Activated CD4-positive, alpha-beta T cell treated with anti-CD3 and anti-CD28 coated beads for 1 hour (primary cell): ENCODE data around the gene NADSYN1.
"Not testable (repeated sequence)": the region's sequence is repeated elsewhere in the genome, so short reads cannot be mapped to it uniquely, and the experiment has no call there.

Experiments used
- DNase-seq: peaks from one replicate; pipeline ENCODE4 v3.0.0-alpha.2; 2020

NADSYN1 gene

GRCh38 chr11:71453037-71453917 is at the start of gene NADSYN1:
Gene NADSYN1, plus strand, starts transcription at chr11:71453203. Its CDS starts 94 bp downstream, at chr11:71453297.
- DNase-seq, result peak; percentile 88

DNA sequence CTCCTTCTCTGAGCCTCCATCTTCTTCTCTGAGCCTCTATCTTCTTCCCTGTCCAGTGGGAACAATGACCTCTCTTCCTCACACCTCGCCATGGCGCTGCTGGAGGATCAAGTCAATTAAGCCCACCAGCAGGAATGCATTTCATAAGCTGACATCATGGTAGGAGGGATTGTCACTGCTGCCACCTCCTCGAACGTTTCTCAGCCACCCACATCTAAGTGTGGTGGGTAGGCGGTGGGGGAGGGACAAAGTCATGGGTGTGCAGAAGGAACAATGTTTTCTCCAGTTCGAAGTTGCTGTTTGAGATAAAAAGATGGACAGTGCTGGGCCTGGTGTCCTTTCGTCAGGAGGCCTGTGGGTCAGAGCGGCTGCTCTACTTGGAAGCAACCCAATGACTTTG is 48.8 kb upstream of the NADSYN1 start:
- DNase-seq, result no peak

GRCh38 chr11:71406681-71407080 is 46.3 kb upstream of the NADSYN1 start:
- no peak for DNase-seq

GRCh38 chr11:71407356-71407755 is 45.6 kb upstream of the NADSYN1 start:
- DNase-seq, result no peak

- no peak for DNase-seq
These were observed 44.2 kb upstream of the NADSYN1 start for GRCh38 chr11:71408826-71409225.

GRCh38 chr11:71410363-71410966 is 42.5 kb upstream of the NADSYN1 start:
- DNase-seq, result no peak

- no peak for DNase-seq
These were observed 38.4 kb upstream of the NADSYN1 start for GRCh38 chr11:71414645-71415044.

DNA sequence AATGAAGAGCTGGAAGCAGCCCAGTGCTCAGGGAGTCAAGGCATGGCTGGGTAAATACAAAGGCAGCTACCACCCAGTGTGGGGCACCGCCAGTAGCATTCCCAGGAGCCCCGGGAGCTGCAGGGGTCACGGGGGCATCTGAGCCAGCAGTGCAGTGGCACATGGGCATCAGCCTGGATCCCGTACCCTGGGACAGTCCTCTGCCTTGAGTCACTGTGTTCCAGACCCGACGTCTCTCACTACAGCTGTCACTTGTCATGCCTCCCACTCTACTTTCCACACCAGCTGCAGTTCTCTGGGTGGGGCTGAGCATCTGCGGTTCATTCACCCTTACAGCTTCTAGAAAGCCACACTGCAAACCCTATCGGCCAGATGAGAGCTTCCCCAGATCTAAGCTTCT is 34.4 kb upstream of the NADSYN1 start:
- DNase-seq, result no peak

DNA sequence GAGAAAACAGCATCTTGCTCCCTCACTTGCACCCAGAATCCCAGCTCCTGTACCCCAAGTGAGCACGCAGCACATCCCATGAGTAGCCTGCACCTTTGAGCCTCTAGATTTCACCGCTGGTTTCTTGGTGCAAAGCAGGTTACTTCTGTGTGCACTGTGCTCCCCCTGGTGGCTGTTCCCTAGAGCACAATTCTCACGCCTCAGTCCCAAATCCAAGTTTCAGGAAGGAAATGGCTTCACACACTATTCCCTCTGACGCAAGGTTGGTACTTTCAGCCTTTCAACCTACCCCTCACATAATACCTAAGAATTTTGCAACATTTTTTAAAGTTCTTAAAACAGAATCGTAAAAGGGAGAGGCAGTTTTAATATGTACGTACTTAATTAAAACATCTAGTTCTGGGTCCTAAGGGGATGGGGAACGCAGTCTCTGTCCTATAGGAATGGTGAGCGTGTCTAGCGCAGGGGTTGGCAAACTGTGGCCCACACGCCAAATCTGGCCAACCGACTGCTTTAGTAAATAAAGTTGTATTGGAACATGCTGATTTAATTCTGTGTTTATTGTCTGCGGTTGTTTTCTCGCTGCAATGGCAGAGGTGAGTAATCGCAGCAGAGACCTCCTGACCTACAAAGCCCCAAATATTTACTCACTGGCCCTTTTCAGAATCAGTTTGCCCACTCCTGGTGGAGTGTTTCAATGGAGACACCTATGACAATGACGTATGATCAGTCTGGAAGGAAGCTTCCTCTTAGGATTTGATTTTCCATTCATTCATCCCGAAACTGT is 32.4 kb upstream of the NADSYN1 start:
- no peak for DNase-seq

- DNase-seq, result no peak
These were observed 31.5 kb upstream of the NADSYN1 start for GRCh38 chr11:71421392-71421950.

DNA sequence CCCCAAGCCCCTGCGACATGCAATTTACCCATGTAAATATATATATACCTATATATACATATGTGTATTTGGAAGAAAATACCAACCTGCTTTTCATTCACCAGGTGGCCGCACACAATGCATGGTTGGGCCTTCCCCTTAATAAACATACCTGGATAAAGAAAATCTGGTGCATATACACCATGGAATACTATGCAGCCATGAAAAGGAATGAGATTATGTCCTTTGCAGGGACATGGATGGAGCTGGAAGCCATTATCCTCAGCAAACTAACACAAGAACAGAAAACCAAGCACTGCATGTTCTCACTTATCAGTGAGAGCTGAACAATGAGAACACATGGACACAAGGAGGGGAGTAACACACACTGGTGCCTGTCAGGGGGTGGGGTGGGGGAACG is 30.7 kb upstream of the NADSYN1 start:
- DNase-seq, result not testable (repeated sequence)

- DNase-seq, result no peak
These were observed 29.7 kb upstream of the NADSYN1 start for GRCh38 chr11:71423181-71423790.

DNA sequence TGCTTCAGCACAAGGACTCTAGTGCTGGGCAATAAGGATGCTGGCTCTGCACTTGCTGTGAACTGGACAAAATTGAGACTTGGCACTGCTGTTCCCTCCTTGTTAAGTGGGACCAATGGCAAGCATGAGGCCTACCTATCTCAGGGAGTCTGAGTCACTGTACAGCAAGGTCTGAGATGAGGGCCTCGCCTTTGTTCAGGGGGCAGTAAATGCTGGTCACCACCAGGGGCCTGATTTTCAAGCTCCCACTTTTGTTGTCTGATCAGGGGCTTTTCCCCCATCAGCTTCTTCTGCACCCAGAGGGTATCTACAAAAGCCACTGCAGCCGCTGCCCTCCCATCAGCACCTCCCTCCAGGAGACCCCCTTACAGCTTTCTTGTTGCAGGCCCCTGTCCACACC is 27.6 kb upstream of the NADSYN1 start:
- DNase-seq, result no peak

DNA sequence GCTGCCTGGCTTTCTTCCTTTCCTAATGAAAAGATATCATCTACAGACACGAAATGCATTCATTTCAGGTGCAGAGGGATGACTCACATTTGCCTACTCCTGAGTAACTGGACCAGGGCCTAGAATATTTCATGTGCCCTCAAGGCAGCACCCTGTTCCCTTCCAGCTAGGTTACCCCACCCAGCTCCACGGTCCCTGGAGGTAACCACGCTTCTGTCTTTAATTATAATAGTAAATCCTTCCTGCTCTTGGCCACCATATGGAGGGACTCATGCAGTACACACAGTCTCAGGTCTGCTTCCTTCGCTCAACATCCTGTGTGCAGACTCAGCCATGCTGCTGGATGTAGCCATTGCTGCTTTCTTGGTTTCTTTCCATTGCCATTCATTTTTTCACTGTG is 27.1 kb upstream of the NADSYN1 start:
- no peak for DNase-seq

- DNase-seq, result no peak
These were observed 26.6 kb upstream of the NADSYN1 start for GRCh38 chr11:71426413-71426812.

DNA sequence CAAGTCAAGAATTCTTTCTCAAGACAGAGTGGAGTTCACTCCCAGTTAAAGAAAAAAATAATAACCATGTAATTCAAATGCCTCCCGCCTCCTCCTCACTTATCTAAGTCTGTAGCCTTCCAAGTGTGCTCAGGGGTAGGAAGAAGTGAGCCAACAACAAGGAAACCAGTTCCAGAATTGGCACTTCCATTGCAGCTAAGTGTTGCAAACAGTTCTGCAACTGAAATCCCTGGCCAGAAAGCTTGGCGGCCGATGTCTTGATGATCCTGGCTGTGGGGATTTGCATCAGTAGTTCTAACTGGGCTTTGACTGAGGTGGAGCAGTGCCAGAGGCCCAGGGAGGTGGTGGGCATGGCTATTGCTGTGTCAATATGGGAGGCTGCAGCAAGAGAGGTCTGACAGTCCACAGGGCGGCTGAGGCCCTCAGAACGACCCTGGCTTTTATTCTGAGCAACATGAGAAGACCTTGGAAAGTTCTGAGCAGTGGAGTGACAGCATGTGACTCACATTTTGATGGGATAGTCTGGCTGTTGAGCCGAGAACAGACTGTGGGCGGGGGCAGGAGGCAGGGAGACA is 24.1 kb upstream of the NADSYN1 start:
- DNase-seq, result no peak

DNA sequence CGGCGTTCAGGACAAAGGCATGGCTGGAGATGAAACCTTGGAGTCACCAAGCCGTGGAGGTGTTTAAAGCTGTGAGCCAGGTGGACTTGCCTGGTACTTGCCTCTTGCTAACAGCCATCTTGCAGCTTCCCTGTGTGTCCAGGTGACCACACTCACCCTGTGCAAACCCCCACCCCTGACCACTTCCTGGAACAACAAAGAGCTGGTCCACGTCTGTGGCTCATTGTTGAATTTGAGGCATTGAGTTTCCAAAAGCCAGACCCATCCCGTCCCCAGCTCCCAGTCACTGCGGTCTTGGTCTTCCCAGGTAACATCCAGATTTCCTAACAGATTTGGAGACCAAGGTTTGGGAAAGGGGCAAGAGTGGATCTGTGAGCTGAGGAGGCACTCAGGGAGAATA is 23.3 kb upstream of the NADSYN1 start:
- DNase-seq, result no peak

GRCh38 chr11:71430166-71430565 is 22.8 kb upstream of the NADSYN1 start:
- DNase-seq, result no peak

DNA sequence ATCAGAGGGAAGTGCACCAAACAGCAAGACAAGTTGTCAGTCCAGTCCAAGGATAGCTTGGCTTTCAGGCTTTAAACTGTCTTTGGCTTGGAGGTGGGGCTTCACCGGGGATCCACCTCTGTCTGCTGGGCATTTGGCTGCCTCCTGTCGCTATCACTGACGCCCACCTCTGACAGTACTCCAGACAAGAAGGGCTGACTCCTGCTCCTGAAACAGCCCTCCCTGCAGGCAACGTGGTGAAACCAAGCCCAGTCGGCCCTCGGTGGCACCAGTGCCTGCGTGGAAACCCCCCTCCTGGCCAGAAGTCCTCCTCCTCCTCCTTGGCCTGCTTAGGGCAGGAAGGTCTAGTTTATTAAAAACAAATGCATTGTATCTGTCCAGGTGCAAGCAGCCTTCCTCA is 21.7 kb upstream of the NADSYN1 start:
- DNase-seq, result no peak

DNA sequence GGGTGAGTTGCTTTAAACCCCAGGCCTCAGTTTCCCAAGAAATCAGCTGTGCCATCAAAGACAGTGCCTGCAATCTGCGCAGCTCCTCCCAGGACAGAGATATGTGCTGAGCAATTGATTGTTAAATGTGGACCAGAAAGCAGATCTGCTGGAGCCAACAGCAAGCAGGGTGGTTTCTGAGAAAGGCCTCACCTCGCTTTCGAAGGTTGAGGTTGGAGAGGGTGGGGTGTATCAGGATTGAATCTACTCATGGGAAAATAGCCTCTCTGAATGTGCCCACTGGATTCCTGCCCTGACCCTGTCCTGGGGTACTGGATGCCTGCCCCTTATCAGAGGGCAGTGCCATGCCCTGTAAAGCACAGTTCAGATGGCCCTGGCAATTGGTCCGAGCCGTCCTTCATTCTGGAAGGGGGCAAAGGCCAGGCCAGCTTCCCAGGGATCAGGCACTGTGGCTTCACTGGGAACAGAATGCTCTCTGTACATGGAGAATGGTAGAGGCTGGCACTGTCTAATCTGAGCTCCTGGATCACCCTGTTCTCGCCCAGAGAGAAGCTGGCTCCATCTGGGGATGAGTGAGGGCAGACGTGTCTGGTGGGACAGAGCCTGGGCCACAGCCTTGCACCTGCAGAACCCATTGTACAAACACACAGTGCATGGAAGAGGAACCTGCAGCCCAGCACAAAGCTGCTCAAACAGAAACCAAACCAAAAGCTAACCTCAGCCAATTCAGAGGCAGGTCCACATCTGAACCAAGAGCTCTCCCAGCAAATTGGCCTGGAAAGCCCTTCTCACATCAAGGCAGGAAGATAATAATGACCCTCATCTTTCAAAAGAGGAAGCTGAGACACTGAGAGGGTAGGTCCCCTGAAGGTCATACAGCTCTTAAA is 20.0 kb upstream of the NADSYN1 start:
- DNase-seq, result no peak

DNA sequence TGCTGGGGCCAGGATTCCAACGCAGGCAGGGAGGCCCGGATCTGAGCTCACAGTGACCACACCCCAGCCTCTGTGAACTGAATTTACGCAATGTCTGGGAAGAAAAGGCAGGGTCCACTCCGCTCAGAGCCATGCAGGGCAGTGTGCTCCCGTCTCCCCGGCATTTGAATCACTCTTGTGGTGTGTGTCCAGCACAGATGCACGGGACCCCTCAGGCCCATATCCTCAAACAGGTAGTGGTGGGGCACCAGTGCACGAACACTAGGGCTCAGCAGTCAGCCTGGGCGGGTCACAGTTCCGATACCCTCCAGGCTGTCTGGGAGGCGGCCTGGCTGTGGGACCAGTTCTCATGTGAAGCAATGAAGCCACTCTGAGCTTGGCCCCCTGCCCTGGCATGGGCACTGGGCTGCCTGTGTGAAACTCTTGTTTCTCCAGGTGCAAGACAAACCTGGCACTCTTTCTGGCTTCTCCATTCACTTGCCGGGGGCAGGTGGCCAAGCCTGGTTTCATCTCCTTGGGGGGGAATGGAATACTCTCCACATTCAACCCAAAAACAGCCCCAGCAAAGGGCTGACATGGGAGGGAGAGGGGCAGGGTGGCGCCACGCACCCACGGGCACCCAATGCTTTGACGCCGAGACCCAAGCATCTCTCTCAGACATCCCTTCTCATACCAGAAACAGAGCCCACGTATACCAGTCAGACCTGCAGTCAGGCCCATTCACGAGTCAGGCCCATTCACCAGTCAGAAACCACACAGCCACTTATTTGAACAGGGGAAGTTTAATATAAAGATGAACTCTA is 19.2 kb upstream of the NADSYN1 start:
- DNase-seq, result no peak
